NCI-H2171 treated with DMSO at 0.1 percent for 48 hours (cell line): ENCODE results near the gene MEI1.

Source experiments
- DNase-seq: peaks from one replicate; lab custom pipeline; 2025; lab: John Stamatoyannopoulos, UW

MEI1 gene

GRCh38 chr22:41782316-41782715, 83.0 kb downstream of the MEI1 start:
- DNase-seq = no peak

- DNase-seq = no peak
These were observed 83.4 kb downstream of the MEI1 start for GRCh38 chr22:41782751-41783150.

GRCh38 chr22:41787331-41787730, 88.0 kb downstream of the MEI1 start:
- no peak for DNase-seq

- no peak for DNase-seq
These were observed 94.6 kb downstream of the MEI1 start for GRCh38 chr22:41793871-41794270.

GRCh38 chr22:41798736-41799135, 99.4 kb downstream of the MEI1 start:
- no peak for DNase-seq

GRCh38 chr22:41799486-41800347, 100.4 kb downstream of the MEI1 start:
- DNase-seq = no peak

GRCh38 chr22:41800348-41801146, 101.2 kb downstream of the MEI1 start, which contains the start of gene CCDC134:
Gene CCDC134 (plus strand): TSS chr22:41800679. CDS start chr22:41808891, 8,212 bp downstream.
- DNase-seq = peak; percentile 86

GRCh38 chr22:41801147-41801819, 102.0 kb downstream of the MEI1 start:
- DNase-seq = no peak

- DNase-seq = no peak
These were observed 102.6 kb downstream of the MEI1 start for GRCh38 chr22:41801886-41802285.

- DNase-seq = no peak
These were observed 106.3 kb downstream of the MEI1 start for GRCh38 chr22:41805639-41806038.

GRCh38 chr22:41808400-41808799, 109.1 kb downstream of the MEI1 start:
- DNase-seq = no peak

- no peak for DNase-seq
These were observed 110.7 kb downstream of the MEI1 start for GRCh38 chr22:41810022-41810421.

- DNase-seq = no peak
These were observed 113.7 kb downstream of the MEI1 start for GRCh38 chr22:41812805-41813545.

GRCh38 chr22:41813726-41814410, 114.6 kb downstream of the MEI1 start:
- DNase-seq = no peak

GRCh38 chr22:41815716-41816115, 116.4 kb downstream of the MEI1 start:
- DNase-seq = no peak

GRCh38 chr22:41816241-41816640, 116.9 kb downstream of the MEI1 start:
- DNase-seq = peak; percentile 39

- no peak for DNase-seq
These were observed 117.6 kb downstream of the MEI1 start for GRCh38 chr22:41816871-41817270.

GRCh38 chr22:41818011-41818410, 118.7 kb downstream of the MEI1 start:
- DNase-seq = no peak

- no peak for DNase-seq
These were observed 119.3 kb downstream of the MEI1 start for GRCh38 chr22:41818596-41818995.

- DNase-seq = no peak
These were observed 120.0 kb downstream of the MEI1 start for GRCh38 chr22:41819257-41819656.

- DNase-seq = no peak
These were observed 121.1 kb downstream of the MEI1 start for GRCh38 chr22:41820447-41820846.
